Measurements from ENCODE around the gene SLC6A17. TPM values are rescaled to one million over a fixed set of nuclear protein-coding genes. Genes with fewer than 3 reads are reported as not detected.

Gene SLC6A17
- total RNA-seq, 4 donors from 2014 or later = 5.2 to 18.6 (median 8.0) TPM

GRCh38 chr1:110189181-110189580 is 38.9 kb downstream of the SLC6A17 start:
- Histone ChIP-seq H3K36me3 (no peaks in the 10 kb centered on the region), H3K27me3 (no peaks in the 10 kb centered on the region), H3K27ac (no peak overlapping the region), H3K9me3 (no peaks in the 10 kb centered on the region), H3K4me3 (no peak overlapping the region), H3K4me1 (peaks cover 13% of the 10 kb centered on the region)
- 94% methylated on average over 6 of the region's 6 CpGs for WGBS
- TF ChIP-seq POLR2AphosphoS5 (IDR thresholded peaks at IDR 0.05) (no peak), EP300 (IDR thresholded peaks at IDR 0.05) (no peak), CTCF (IDR thresholded peaks at IDR 0.05) (no peak), POLR2A (IDR thresholded peaks at IDR 0.05) (no peak)
- no peak for DNase-seq (ENCODE audit: low spot score in 2 of 2)

GRCh38 chr1:110190282-110190929 is 40.1 kb downstream of the SLC6A17 start:
- no peaks in the 10 kb centered on the region for H3K9me3 ChIP-seq
- WGBS = 84% methylated on average over 3 of the region's 8 CpGs
- DNase-seq (ENCODE audit: low spot score in 2 of 2) = no peak
- no peaks in the 10 kb centered on the region for H3K27me3 ChIP-seq
- no peaks in the 10 kb centered on the region for H3K36me3 ChIP-seq
- no peak overlapping the region for H3K4me3 ChIP-seq
- TF ChIP-seq CTCF (IDR thresholded peaks at IDR 0.05) (no peak), POLR2A (IDR thresholded peaks at IDR 0.05) (no peak), EP300 (IDR thresholded peaks at IDR 0.05) (no peak), POLR2AphosphoS5 (IDR thresholded peaks at IDR 0.05) (no peak)
- peaks cover 13% of the 10 kb centered on the region for H3K4me1 ChIP-seq
- H3K27ac ChIP-seq = no peak overlapping the region

- no peak for DNase-seq (ENCODE audit: low spot score in 2 of 2)
- H3K4me3 ChIP-seq = no peak overlapping the region
- H3K4me1 ChIP-seq = peaks cover 8% of the 10 kb centered on the region
- 88% methylated on average over 8 of the region's 8 CpGs for WGBS
- no peak overlapping the region for H3K27ac ChIP-seq
- H3K36me3 ChIP-seq = no peaks in the 10 kb centered on the region
- H3K27me3 ChIP-seq = no peaks in the 10 kb centered on the region
- TF ChIP-seq EP300 (IDR thresholded peaks at IDR 0.05) (no peak), POLR2A (IDR thresholded peaks at IDR 0.05) (no peak), CTCF (IDR thresholded peaks at IDR 0.05) (no peak), POLR2AphosphoS5 (IDR thresholded peaks at IDR 0.05) (no peak)
- no peaks in the 10 kb centered on the region for H3K9me3 ChIP-seq
Observed at GRCh38 chr1:110192541-110192940, 42.2 kb downstream of the SLC6A17 start.

GRCh38 chr1:110195196-110195595 is 44.9 kb downstream of the SLC6A17 start:
- no peak for TF ChIP-seq CTCF (IDR thresholded peaks at IDR 0.05)
- TF ChIP-seq EP300 (IDR thresholded peaks at IDR 0.05) = no peak
- TF ChIP-seq POLR2A (IDR thresholded peaks at IDR 0.05) = no peak
- no peak for TF ChIP-seq POLR2AphosphoS5 (IDR thresholded peaks at IDR 0.05)
- Histone ChIP-seq H3K27me3 (no peaks in the 10 kb centered on the region), H3K9me3 (no peaks in the 10 kb centered on the region), H3K27ac (no peak overlapping the region), H3K4me1 (no peaks in the 10 kb centered on the region), H3K36me3 (no peaks in the 10 kb centered on the region), H3K4me3 (no peak overlapping the region)
- DNase-seq (ENCODE audit: low spot score in 2 of 2) = no peak
- 88% methylated on average over 9 of the region's 10 CpGs for WGBS

- Histone ChIP-seq H3K4me3 (no peak overlapping the region), H3K36me3 (no peaks in the 10 kb centered on the region), H3K9me3 (no peaks in the 10 kb centered on the region), H3K27me3 (no peaks in the 10 kb centered on the region), H3K27ac (no peak overlapping the region), H3K4me1 (no peaks in the 10 kb centered on the region)
- TF ChIP-seq POLR2AphosphoS5 (IDR thresholded peaks at IDR 0.05) (no peak), CTCF (IDR thresholded peaks at IDR 0.05) (peak; percentile 81 to 92)
- WGBS = 61% methylated on average over 8 of the region's 12 CpGs
- no peak for DNase-seq (ENCODE audit: low spot score in 2 of 2)
Observed at GRCh38 chr1:110196917-110197765, 46.8 kb downstream of the SLC6A17 start.
